ENCODE results near the gene EEF1G.

GRCh38 chr11:62567018-62567633 lies 6.6 kb downstream of the EEF1G start:
- TF ChIP-seq, protein P1, sequence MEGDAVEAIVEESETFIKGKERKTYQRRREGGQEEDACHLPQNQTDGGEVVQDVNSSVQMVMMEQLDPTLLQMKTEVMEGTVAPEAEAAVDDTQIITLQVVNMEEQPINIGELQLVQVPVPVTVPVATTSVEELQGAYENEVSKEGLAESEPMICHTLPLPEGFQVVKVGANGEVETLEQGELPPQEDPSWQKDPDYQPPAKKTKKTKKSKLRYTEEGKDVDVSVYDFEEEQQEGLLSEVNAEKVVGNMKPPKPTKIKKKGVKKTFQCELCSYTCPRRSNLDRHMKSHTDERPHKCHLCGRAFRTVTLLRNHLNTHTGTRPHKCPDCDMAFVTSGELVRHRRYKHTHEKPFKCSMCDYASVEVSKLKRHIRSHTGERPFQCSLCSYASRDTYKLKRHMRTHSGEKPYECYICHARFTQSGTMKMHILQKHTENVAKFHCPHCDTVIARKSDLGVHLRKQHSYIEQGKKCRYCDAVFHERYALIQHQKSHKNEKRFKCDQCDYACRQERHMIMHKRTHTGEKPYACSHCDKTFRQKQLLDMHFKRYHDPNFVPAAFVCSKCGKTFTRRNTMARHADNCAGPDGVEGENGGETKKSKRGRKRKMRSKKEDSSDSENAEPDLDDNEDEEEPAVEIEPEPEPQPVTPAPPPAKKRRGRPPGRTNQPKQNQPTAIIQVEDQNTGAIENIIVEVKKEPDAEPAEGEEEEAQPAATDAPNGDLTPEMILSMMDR (IDR thresholded peaks at IDR 0.05): no peak
- TF ChIP-seq POLR2AphosphoS5 (IDR thresholded peaks at IDR 0.05): no peak
